ENCODE results near the gene SVIL.
"Not testable (repeated sequence)": the region's sequence is repeated elsewhere in the genome, so short reads cannot be mapped to it uniquely, and the experiment has no call there.

SVIL gene

GRCh38 chr10:29617880-29618340 is 16.9 kb downstream of the SVIL start:
- no peak for DNase-seq (ENCODE audit: low read depth)
- TF ChIP-seq CTCF (IDR thresholded peaks at IDR 0.05; ENCODE audit: insufficient read depth, low read depth, low read length, missing control alignments): no peak
- H3K4me3 ChIP-seq (ENCODE audit: low read length): no peak overlapping the region

GRCh38 chr10:29616542-29616941 is 18.2 kb downstream of the SVIL start:
- H3K4me3 ChIP-seq (ENCODE audit: low read length): no peak overlapping the region
- TF ChIP-seq CTCF (IDR thresholded peaks at IDR 0.05; ENCODE audit: insufficient read depth, low read depth, low read length, missing control alignments): no peak
- DNase-seq (ENCODE audit: low read depth): no peak

- no peak for DNase-seq (ENCODE audit: low read depth)
- no peak for TF ChIP-seq CTCF (IDR thresholded peaks at IDR 0.05; ENCODE audit: insufficient read depth, low read depth, low read length, missing control alignments)
- H3K4me3 ChIP-seq (ENCODE audit: low read length): no peak overlapping the region
These were observed 19.6 kb downstream of the SVIL start for GRCh38 chr10:29615195-29615594.

GRCh38 chr10:29614289-29614688 is 20.5 kb downstream of the SVIL start:
- DNase-seq (ENCODE audit: low read depth); H3K4me3 ChIP-seq (ENCODE audit: low read length): not testable (repeated sequence)

- H3K4me3 ChIP-seq (ENCODE audit: low read length): no peak overlapping the region
- no peak for TF ChIP-seq CTCF (IDR thresholded peaks at IDR 0.05; ENCODE audit: insufficient read depth, low read depth, low read length, missing control alignments)
These were observed 21.0 kb downstream of the SVIL start for GRCh38 chr10:29613791-29614190.

GRCh38 chr10:29613196-29613595 is 21.6 kb downstream of the SVIL start:
- no peak overlapping the region for H3K4me3 ChIP-seq (ENCODE audit: low read length)
- TF ChIP-seq CTCF (IDR thresholded peaks at IDR 0.05; ENCODE audit: insufficient read depth, low read depth, low read length, missing control alignments): no peak
- DNase-seq (ENCODE audit: low read depth): no peak

More at GRCh38 chr10:29613791-29614190, 21.0 kb downstream of the SVIL start:
- DNase-seq (ENCODE audit: low read depth): no peak

- no peak for DNase-seq (ENCODE audit: low read depth)
- no peak for TF ChIP-seq CTCF (IDR thresholded peaks at IDR 0.05; ENCODE audit: insufficient read depth, low read depth, low read length, missing control alignments)
- no peak overlapping the region for H3K4me3 ChIP-seq (ENCODE audit: low read length)
These were observed 22.1 kb downstream of the SVIL start for GRCh38 chr10:29612657-29613056.
